Common myeloid progenitor, CD34-positive (primary cell): ENCODE measurements around the gene PDE2A.

Experiments
- CTCF ChIA-PET: fragments of 350-600 bp; sonication (Branson Sonifier 250); formaldehyde crosslinking; loops from one replicate; lab custom pipeline; 2021; ENCODE audit warnings: antibody characterized with exemption; lab: Charles Lee
- POLR2A ChIA-PET: fragments of 350-600 bp; sonication (Branson Sonifier 250); formaldehyde crosslinking; loops from one replicate; lab custom pipeline; 2021; ENCODE audit warnings: antibody characterized with exemption; lab: Charles Lee
- DNase-seq, 3 donors: peaks; one replicate each; pipeline versions ENCODE4 v3.0.0 to v3.0.0-alpha.2; 2013
- H3K27ac ChIP-seq, 2 experiments: 1 replicate in 1 of 2; 2 replicates in 1 of 2; pipeline ENCODE4 v1.7.0; 2013; ENCODE audit warnings: inconsistent platforms in 2 of 2, low read length in 2 of 2, mild to moderate bottlenecking in 2 of 2, low read depth in 1 of 2, moderate library complexity in 1 of 2; ENCODE audit not compliant: severe bottlenecking in 2 of 2, insufficient read depth in 1 of 2, poor library complexity in 1 of 2
- H3K27me3 ChIP-seq, 5 experiments: replicated peaks in 2 of 5; 1 replicate in 3 of 5; 2 replicates in 2 of 5; pipeline versions ENCODE4 v1.6.1 to v1.7.0; 2013; ENCODE audit warnings: low read length in 4 of 5, mild to moderate bottlenecking in 2 of 5, moderate library complexity in 2 of 5, inconsistent platforms in 1 of 5; ENCODE audit not compliant: insufficient read depth in 5 of 5, control insufficient read depth in 4 of 5
- H3K36me3 ChIP-seq, 4 experiments: 1 replicate in 2 of 4; 2 replicates in 2 of 4; pipeline versions ENCODE4 v1.6.1 to v1.7.0; 2013; ENCODE audit warnings: low read length in 3 of 4, control low read depth in 1 of 4, mild to moderate bottlenecking in 1 of 4; ENCODE audit not compliant: control insufficient read depth in 4 of 4, insufficient read depth in 4 of 4
- H3K4me1 ChIP-seq, 4 experiments: 1 replicate in 3 of 4; 2 replicates in 1 of 4; pipeline versions ENCODE4 v1.6.1 to v1.7.1; 2013; ENCODE audit warnings: low read length in 3 of 4, mild to moderate bottlenecking in 3 of 4, control low read depth in 1 of 4, inconsistent platforms in 1 of 4, moderate library complexity in 1 of 4; ENCODE audit not compliant: control insufficient read depth in 4 of 4, insufficient read depth in 4 of 4; ENCODE audit errors: control extremely low read depth in 1 of 4
- H3K4me3 ChIP-seq, 7 experiments: 1 replicate in 4 of 7; 2 replicates in 3 of 7; pipeline versions ENCODE4 v1.5.1 to v1.7.0; 2013; ENCODE audit warnings: mild to moderate bottlenecking in 7 of 7, low read length in 6 of 7, moderate library complexity in 6 of 7, inconsistent platforms in 2 of 7, low read depth in 2 of 7, control low read depth in 1 of 7; ENCODE audit not compliant: insufficient read depth in 4 of 7, control insufficient read depth in 1 of 7; ENCODE audit errors: extremely low read depth in 1 of 7
- H3K9me3 ChIP-seq, 5 experiments: 1 replicate in 4 of 5; 2 replicates in 1 of 5; pipeline versions ENCODE4 v1.6.1 to v1.7.1; 2013; ENCODE audit warnings: low read length in 4 of 5, mild to moderate bottlenecking in 2 of 5, inconsistent platforms in 1 of 5, low read depth in 1 of 5, moderate library complexity in 1 of 5; ENCODE audit not compliant: control insufficient read depth in 4 of 5, insufficient read depth in 2 of 5; ENCODE audit errors: control extremely low read depth in 1 of 5
- WGBS: methylation state at CpG from one replicate; pipeline ENCODE4 v1.1.5; 2013; ENCODE audit not compliant: insufficient coverage; 5-methylcytosine and 5-hydroxymethylcytosine counted together

Gene PDE2A

DNA sequence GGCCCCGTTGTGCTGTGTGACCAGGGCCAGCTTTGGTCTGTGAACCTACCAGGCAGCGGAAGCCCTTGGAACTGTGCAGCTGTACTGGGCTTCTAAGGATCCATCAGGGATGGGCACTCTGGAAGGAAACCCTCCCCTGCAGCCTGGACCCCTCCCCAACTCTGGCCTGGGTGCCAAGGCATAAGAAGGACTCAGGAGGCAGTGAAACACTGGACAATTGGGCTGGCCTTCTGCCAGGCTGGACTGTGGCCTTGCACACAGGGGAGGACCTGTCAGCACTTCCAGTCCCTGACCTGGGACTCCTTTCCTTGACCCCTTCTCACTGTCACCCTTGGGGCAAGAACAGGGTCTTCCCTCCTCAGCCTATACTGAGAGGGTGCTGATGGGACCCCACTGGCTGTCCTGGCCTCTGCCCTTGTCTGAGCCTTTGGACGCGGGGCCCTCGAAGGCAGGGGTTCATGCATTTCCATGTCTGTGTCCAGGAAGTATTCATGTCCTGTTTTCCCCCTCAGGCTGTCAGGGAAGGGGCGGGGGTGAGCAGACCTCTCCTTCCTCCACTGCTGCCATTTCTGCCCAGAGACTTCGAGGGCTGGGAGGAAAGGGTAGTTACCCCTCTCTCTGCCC is 39.6 kb downstream of the PDE2A start:
- no peak overlapping the region for H3K4me3 ChIP-seq
- no peak for DNase-seq
- peaks cover 0 to 3% (median 0%) of the 10 kb centered on the region in 4 experiments for H3K4me1 ChIP-seq
- 77% methylated on average over 5 of the region's 7 CpGs for WGBS
- no peaks in the 10 kb centered on the region for H3K36me3 ChIP-seq
- no peaks in the 10 kb centered on the region for H3K9me3 ChIP-seq
- H3K27me3 ChIP-seq = peaks cover 0 to 8% (median 0%) of the 10 kb centered on the region in 5 experiments
- H3K27ac ChIP-seq = no peak overlapping the region
- POLR2A ChIA-PET = no interaction called here
- CTCF ChIA-PET = interaction anchor here (1.0 to 4.8 kb wide), 5 partner anchors 10 to 61 kb away, joined by 4 to 20 read pairs (median 5); no protein-coding TSS in a partner anchor

DNA sequence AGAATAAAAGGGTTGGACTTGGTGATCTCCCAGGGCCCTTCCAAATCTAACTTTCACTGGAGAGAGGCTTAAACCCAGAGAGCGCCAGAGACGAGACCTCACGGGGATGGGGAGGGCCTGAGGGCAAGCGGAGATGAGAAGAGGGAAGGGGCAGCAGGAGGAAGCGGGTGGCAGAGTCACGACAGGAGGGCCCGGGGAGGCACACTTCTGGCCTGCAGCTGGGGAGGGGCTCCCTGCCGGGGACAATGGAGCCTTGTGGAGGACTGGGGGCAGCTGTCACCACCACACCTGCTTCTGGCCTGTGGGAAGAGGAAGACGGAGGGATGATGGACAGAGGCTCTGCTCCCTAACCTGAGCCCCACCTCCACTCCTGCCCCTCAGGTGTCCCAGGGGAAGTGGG is 40.2 kb downstream of the PDE2A start:
- H3K27me3 ChIP-seq = peaks cover 0 to 2% (median 0%) of the 10 kb centered on the region in 5 experiments
- no peak for DNase-seq
- CTCF ChIA-PET = interaction anchor here (1.0 to 4.8 kb wide), 3 partner anchors 9 to 47 kb away, joined by 3 to 20 read pairs (median 4); no protein-coding TSS in a partner anchor
- H3K27ac ChIP-seq = no peak overlapping the region
- H3K4me3 ChIP-seq = no peak overlapping the region
- no peaks in the 10 kb centered on the region for H3K36me3 ChIP-seq
- peaks cover 0 to 3% (median 0%) of the 10 kb centered on the region in 4 experiments for H3K4me1 ChIP-seq
- POLR2A ChIA-PET = no interaction called here
- WGBS = 94% methylated on average over 8 of the region's 9 CpGs
- no peaks in the 10 kb centered on the region for H3K9me3 ChIP-seq

- no peaks in the 10 kb centered on the region for H3K9me3 ChIP-seq
- H3K27ac ChIP-seq = no peak overlapping the region
- WGBS = 71% methylated on average over 1 of the region's 4 CpGs
- peaks cover 0 to 3% (median 0%) of the 10 kb centered on the region in 4 experiments for H3K4me1 ChIP-seq
- no peaks in the 10 kb centered on the region for H3K27me3 ChIP-seq
- CTCF ChIA-PET = interaction anchor here (1.1 to 1.9 kb wide), 4 partner anchors 19 to 46 kb away, joined by 3 to 5 read pairs (median 4); no protein-coding TSS in a partner anchor
- H3K36me3 ChIP-seq = no peaks in the 10 kb centered on the region
- no peak for DNase-seq
- POLR2A ChIA-PET = no interaction called here
- H3K4me3 ChIP-seq = no peak overlapping the region
Observed at GRCh38 chr11:72633068-72633467, 41.2 kb downstream of the PDE2A start.

GRCh38 chr11:72631806-72632731 is 42.2 kb downstream of the PDE2A start:
- 98% methylated on average over 11 of the region's 18 CpGs for WGBS
- CTCF ChIA-PET = interaction anchor here (1.1 to 1.9 kb wide), 4 partner anchors 17 to 45 kb away, joined by 3 to 5 read pairs (median 4); no protein-coding TSS in a partner anchor
- H3K27me3 ChIP-seq = no peaks in the 10 kb centered on the region
- no peak for DNase-seq
- H3K4me1 ChIP-seq = peaks cover 0 to 3% (median 0%) of the 10 kb centered on the region in 4 experiments
- H3K27ac ChIP-seq = no peak overlapping the region
- no peaks in the 10 kb centered on the region for H3K9me3 ChIP-seq
- POLR2A ChIA-PET = no interaction called here
- H3K4me3 ChIP-seq = no peak overlapping the region
- no peaks in the 10 kb centered on the region for H3K36me3 ChIP-seq

DNA sequence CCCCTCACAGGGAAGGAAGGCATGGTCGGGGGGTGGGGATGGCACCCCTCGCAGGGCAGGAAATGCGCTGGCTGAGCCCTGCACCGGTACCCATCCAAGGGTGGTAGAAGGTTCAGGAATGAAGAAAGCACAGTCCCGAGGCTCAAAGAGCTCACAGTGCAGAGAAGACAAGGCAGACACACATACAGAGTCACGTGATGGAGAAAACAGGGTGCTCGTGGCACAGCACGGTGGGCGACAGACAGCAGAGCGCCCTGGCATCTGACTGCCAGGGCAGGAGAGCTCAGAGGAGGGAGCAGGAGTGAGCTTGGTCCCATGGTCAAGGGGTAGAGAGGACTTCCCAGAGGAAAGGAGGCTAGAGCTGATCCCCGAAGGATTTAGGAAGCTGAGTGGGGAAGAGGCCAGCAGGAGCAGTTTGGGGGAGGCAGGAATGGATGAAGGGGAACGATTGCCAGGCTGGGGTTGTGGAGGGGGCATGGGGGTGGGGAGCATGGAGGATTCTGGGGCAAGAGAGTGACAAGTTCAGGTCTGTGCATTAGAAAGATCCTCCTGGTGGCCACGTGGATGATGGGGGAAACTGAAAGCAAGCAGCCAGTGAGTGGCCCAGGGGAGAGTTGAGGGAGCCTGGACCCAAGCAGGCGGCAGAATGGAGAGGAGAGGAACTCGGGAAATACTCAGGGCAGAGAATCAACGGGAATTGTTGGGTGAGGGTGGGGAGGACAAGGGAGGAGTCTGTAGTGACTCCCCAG is 43.9 kb downstream of the PDE2A start:
- ChIA-PET CTCF (interaction anchor here (1.2 to 3.6 kb wide), 3 partner anchors 10 to 14 kb away, joined by 3 to 8 read pairs (median 5); no protein-coding TSS in a partner anchor), POLR2A (no interaction called here)
- H3K27ac ChIP-seq = no peak overlapping the region

DNA sequence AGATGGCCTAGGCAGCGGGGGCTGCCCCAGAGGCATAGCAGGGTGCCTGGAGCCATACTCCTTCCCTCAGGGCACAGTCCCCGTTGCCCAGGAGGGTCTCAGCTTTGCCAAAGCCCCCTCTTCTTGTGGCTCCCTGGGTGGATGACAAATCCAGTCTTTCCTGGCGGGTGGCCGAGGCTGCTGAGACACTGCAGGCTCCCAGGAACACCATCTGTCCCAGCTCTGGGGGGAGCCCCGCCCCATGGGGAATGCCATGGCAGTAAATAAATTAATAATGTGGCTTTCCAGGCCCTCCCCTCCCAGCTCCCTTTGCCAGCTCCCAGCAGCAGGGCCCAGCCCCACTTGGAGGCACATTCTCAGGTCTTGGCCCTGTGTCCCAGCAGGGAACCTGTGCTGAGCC is 45.0 kb downstream of the PDE2A start:
- POLR2A ChIA-PET = no interaction called here
- H3K4me1 ChIP-seq = peaks cover 0 to 25% (median 19%) of the 10 kb centered on the region in 4 experiments
- CTCF ChIA-PET = interaction anchor here (0.9 to 3.6 kb wide), 7 partner anchors 9 to 42 kb away, joined by 3 to 9 read pairs (median 5); no protein-coding TSS in a partner anchor
- DNase-seq = no peak
- no peaks in the 10 kb centered on the region for H3K27me3 ChIP-seq
- no peak overlapping the region for H3K27ac ChIP-seq
- no peaks in the 10 kb centered on the region for H3K9me3 ChIP-seq
- 95% methylated on average over 4 of the region's 5 CpGs for WGBS
- no peak overlapping the region for H3K4me3 ChIP-seq
- no peaks in the 10 kb centered on the region for H3K36me3 ChIP-seq

More for the DNA sequence above, 43.9 kb downstream of the PDE2A start:
- no peak for DNase-seq
- no peaks in the 10 kb centered on the region for H3K9me3 ChIP-seq
- WGBS = 88% methylated on average over 15 of the region's 16 CpGs
- H3K27me3 ChIP-seq = no peaks in the 10 kb centered on the region
- no peak overlapping the region for H3K4me3 ChIP-seq
- peaks cover 0 to 15% (median 11%) of the 10 kb centered on the region in 4 experiments for H3K4me1 ChIP-seq
- H3K36me3 ChIP-seq = no peaks in the 10 kb centered on the region
